GM12878 (cell line): Measurements from ENCODE around the gene LRRC52. TPM values are rescaled to one million over a fixed set of nuclear protein-coding genes. Genes with fewer than 3 reads are reported as not detected.

Source experiments
- ATAC-seq: fragments of 200-7000 bp; cut with Tn5 transposase; 3 replicates; pipeline ENCODE4 v1.9.1; 2020; ENCODE audit warnings: mild to moderate bottlenecking, moderate library complexity
- BruUV-seq: library from RNA; stranded (reverse); fragments of 400-500 nt; replicated peaks from 2 replicates; lab custom pipeline; 2021; lab: Mats Ljungman, UMichigan
- CTCF ChIA-PET: fragments of 300-600 bp; sonication (Branson Sonifier 250); formaldehyde crosslinking; extraction: SDS; loops from one replicate; lab custom pipeline; 2021; ENCODE audit warnings: inconsistent platforms; lab: Yijun Ruan, JAX
- POLR2A ChIA-PET: fragments of 350-600 bp; formaldehyde crosslinking; extraction: SDS; loops from one replicate; lab custom pipeline; 2021; ENCODE audit warnings: inconsistent platforms; lab: Charles Lee
- RAD21 ChIA-PET: fragments of 300-600 bp; sonication (Branson Sonifier 250); formaldehyde crosslinking; loops from one replicate; lab custom pipeline; 2023; ENCODE audit warnings: antibody characterized with exemption; ENCODE audit not compliant: unreplicated experiment; lab: Charles Lee
- SMC1A ChIA-PET: fragments of 300-600 bp; sonication (Branson Sonifier 250); formaldehyde crosslinking; loops from one replicate; lab custom pipeline; 2023; ENCODE audit not compliant: unreplicated experiment, uncharacterized antibody; lab: Charles Lee
- DNase-seq: peaks from one replicate; pipeline ENCODE4 v3.0.0-alpha.2; 2011; ENCODE audit warnings: low read depth, low spot score
- FAIRE-seq: peaks from 3 replicates; lab custom pipeline; 2011; peaks lifted over from hg19 to GRCh38; lab: Jason Lieb, UNC
- H2AFZ ChIP-seq: 2 replicates; pipeline ENCODE4 v1.6.0; 2011; ENCODE audit warnings: low read depth, low read length, control low read depth; ENCODE audit not compliant: control insufficient read depth
- H3K27ac ChIP-seq: 2 replicates; pipeline ENCODE4 v1.5.1; 2011; ENCODE audit warnings: control low read depth; ENCODE audit not compliant: control insufficient read depth, insufficient read depth
- H3K27me3 ChIP-seq, 2 experiments: replicated peaks in 1 of 2; 2 replicates each; pipeline versions ENCODE4 v1.6.0 to v1.6.1; 2011; ENCODE audit warnings: low read length in 1 of 2; ENCODE audit not compliant: control insufficient read depth in 2 of 2, insufficient read depth in 2 of 2
- H3K36me3 ChIP-seq, 2 experiments: 2 replicates each; pipeline ENCODE4 v1.5.1; 2011; ENCODE audit warnings: low read length in 1 of 2; ENCODE audit not compliant: control insufficient read depth in 2 of 2, insufficient read depth in 2 of 2
- H3K4me1 ChIP-seq: 2 replicates; pipeline ENCODE4 v1.6.1; 2011; ENCODE audit warnings: mild to moderate bottlenecking, low read length, moderate library complexity, mixed read lengths; ENCODE audit not compliant: control insufficient read depth, insufficient read depth
- H3K4me2 ChIP-seq: 2 replicates; pipeline ENCODE4 v1.6.0; 2011; ENCODE audit warnings: control low read depth; ENCODE audit not compliant: control insufficient read depth, insufficient read depth
- H3K4me3 ChIP-seq: fragments of 200-600 bp; sonication (generic); 2 replicates; pipeline ENCODE4 v1.5.1; 2016
- H3K79me2 ChIP-seq: 2 replicates; pipeline ENCODE4 v1.6.0; 2011; ENCODE audit warnings: low read length; ENCODE audit not compliant: control insufficient read depth, insufficient read depth
- H3K9ac ChIP-seq: 2 replicates; pipeline ENCODE4 v1.8.0; 2011; ENCODE audit warnings: low read length, control low read depth, mixed read lengths; ENCODE audit not compliant: control insufficient read depth, insufficient read depth
- H3K9me3 ChIP-seq: replicated peaks from 3 replicates; pipeline ENCODE4 v1.5.1; 2011; ENCODE audit warnings: mild to moderate bottlenecking, low read length; ENCODE audit not compliant: control insufficient read depth, insufficient read depth
- H4K20me1 ChIP-seq: 2 replicates; pipeline ENCODE4 v1.6.0; 2011; ENCODE audit not compliant: control insufficient read depth, insufficient read depth
- CHD1 ChIP-seq: IDR thresholded peaks from 2 replicates; pipeline ENCODE4 v1.6.1; 2012; ENCODE audit warnings: low read depth, low read length, improper control_type of control experiment
- E2F8 ChIP-seq: fragments of 450-650 bp; IDR thresholded peaks from 2 replicates; pipeline ENCODE4 v1.6.1; 2018; ENCODE audit warnings: mild to moderate bottlenecking, low read depth, moderate library complexity; ENCODE audit not compliant: partially characterized antibody
- FOXM1 ChIP-seq: IDR thresholded peaks from 2 replicates; pipeline ENCODE4 v1.6.1; 2012; ENCODE audit warnings: low read depth, mild to moderate bottlenecking, inconsistent platforms, low read length, moderate library complexity
- IRF3 ChIP-seq: fragments of 450-650 bp; IDR thresholded peaks from 2 replicates; pipeline ENCODE4 v1.6.1; 2014; ENCODE audit warnings: mild to moderate bottlenecking
- MYB ChIP-seq: fragments of 150-350 bp; IDR thresholded peaks from 2 replicates; pipeline ENCODE4 v1.6.1; 2014; ENCODE audit warnings: mild to moderate bottlenecking, low read depth, low read length, borderline replicate concordance
- YBX1 ChIP-seq: fragments of 450-650 bp; IDR thresholded peaks from 2 replicates; pipeline ENCODE4 v1.6.1; 2016; ENCODE audit warnings: antibody characterized with exemption
- ZBED1 ChIP-seq: IDR thresholded peaks from 2 replicates; pipeline ENCODE4 v1.6.1; 2016; ENCODE audit warnings: borderline replicate concordance
- ZZZ3 ChIP-seq: IDR thresholded peaks from 2 replicates; pipeline ENCODE4 v1.6.1; 2011; ENCODE audit warnings: low read depth; ENCODE audit not compliant: control insufficient read depth, insufficient read length
- WGBS: methylation state at CpG from one replicate; pipeline ENCODE4 v1.1.6; 2016; ENCODE audit warnings: low lambda C conversion rate; ENCODE audit not compliant: insufficient replicate concordance, insufficient coverage; ENCODE audit errors: missing lambda C conversion rate; 5-methylcytosine and 5-hydroxymethylcytosine counted together
- in situ Hi-C: fragments of 300-500 bp; cut with MboI; formaldehyde crosslinking; loops from 9 replicates; pipeline ENCODE4 v1.14.3; 2018; ENCODE audit warnings: mixed read lengths
- intact Hi-C: fragments of 100-400 bp; cut with micrococcal nuclease; formaldehyde crosslinking; loops from one replicate; pipeline ENCODE4 v1.14.2; 2022; ENCODE audit not compliant: unreplicated experiment
- polyA plus RNA-seq, 11 experiments: library from polyadenylated mRNA; depleted of rRNA in 4 of 11; unstranded in 6 of 11; stranded (reverse) in 5 of 11; fragments of >200 nt; fragmentation: Nextera tagmentation in 4 of 11; fragmentation: Illumina TruSeq in 1 of 11; extraction: Ambion mirVana in 4 of 11; extraction: Trizol in 1 of 11; gene quantifications; 1 replicate in 1 of 11; 2 replicates in 10 of 11; pipeline versions ENCODE4 v1.2.1 to v1.2.3, GENCODE V29; 2011 to 2016; ENCODE audit warnings: inconsistent platforms in 2 of 11, missing spikeins in 2 of 11, low read depth in 1 of 11
- total RNA-seq, 4 experiments: library from RNA; depleted of rRNA in 3 of 4; stranded (reverse); fragments of >200 nt in 3 of 4; fragmentation: Illumina TruSeq in 1 of 4; extraction: Trizol in 1 of 4; gene quantifications; 2 replicates each; pipeline versions ENCODE4 v1.2.1 to v1.2.3, GENCODE V29; 2013 to 2021

Gene LRRC52
- total and polyA plus RNA-seq, 10 of the 15 experiments (the other 5 are each of a cell fraction or from before 2014, with no cell fraction given), result not detected

- RAD21 ChIA-PET, result no interaction called here
- SMC1A ChIA-PET, result no interaction called here
- ATAC-seq (no peak), FAIRE-seq (no peak), DNase-seq (no peak)
- Histone ChIP-seq H3K27ac (no peak overlapping the region), H3K4me2 (no peak overlapping the region), H3K4me1 (no peaks in the 10 kb centered on the region), H3K27me3 (no peaks in the 10 kb centered on the region; a peak in 2 of 4 replicates), H3K36me3 (no peaks in the 10 kb centered on the region), H2AFZ (no peak overlapping the region), H3K4me3 (no peak overlapping the region), H4K20me1 (no peaks in the 10 kb centered on the region), H3K9ac (no peak overlapping the region), H3K79me2 (no peaks in the 10 kb centered on the region), H3K9me3 (no peaks in the 10 kb centered on the region)
- BruUV-seq, result no TSS peak
- CTCF ChIA-PET, result no interaction called here
- in situ Hi-C loops, result no loop called here
- TF ChIP-seq IRF3 (no peak), E2F8 (no peak), ZBED1 (no peak), MYB (no peak), YBX1 (no peak), CHD1 (no peak), ZZZ3 (no peak), FOXM1 (no peak)
- POLR2A ChIA-PET, result no interaction called here
- WGBS, result 0% methylated on average over 2 of the region's 2 CpGs
- intact Hi-C loops, result no loop called here
These were observed 12.8 kb upstream of the LRRC52 start for GRCh38 chr1:165531021-165531420.
